Activated naive CD8-positive, alpha-beta T cell treated with anti-CD3 and anti-CD28 coated beads, Interleukin-2, amount 50 U/mL, for 16 hours (primary cell): ENCODE data around the gene TENM4.

Source experiments
- DNase-seq: peaks from one replicate; pipeline ENCODE4 v3.0.0-alpha.2; 2020; ENCODE audit warnings: low read depth, low spot score

Gene TENM4

DNA sequence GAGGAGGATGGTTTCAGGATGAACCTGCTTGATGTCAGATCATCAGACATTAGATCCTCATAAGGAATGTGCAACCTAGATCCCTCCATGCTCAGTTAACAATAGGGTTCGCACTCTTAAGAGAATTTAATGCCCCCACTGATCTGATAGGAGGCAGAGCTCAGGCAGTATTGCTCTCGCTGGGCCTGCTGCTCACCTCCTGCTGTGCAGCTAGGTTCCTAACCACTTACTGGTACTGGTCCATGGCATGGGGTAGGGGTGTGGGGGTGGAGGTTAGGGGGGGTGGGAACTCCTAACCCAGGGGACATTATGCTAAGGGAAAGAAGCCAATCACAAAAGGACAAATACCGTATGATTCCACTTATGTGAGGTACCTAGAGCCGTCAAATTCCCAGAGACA, 256.5 kb downstream of the TENM4 start:
- DNase-seq = no peak

DNA sequence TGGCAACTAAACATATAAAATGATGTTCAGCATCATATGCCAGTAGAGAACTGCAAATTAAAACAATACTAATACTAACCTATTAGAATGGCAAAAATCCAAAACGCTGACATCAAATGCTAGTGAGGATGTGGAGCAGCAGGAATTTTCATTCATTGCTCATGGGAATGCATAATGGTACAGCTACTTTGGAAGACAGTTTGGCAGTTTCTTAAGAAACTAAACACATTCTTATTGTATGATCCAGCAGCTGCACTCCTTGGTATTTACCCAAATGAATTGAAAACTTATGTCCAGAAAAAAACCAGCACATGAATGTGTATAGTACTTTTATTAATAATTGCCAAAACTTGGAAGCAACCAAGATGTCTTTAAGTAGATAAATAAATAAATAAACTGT, 258.0 kb downstream of the TENM4 start:
- DNase-seq = no peak

DNA sequence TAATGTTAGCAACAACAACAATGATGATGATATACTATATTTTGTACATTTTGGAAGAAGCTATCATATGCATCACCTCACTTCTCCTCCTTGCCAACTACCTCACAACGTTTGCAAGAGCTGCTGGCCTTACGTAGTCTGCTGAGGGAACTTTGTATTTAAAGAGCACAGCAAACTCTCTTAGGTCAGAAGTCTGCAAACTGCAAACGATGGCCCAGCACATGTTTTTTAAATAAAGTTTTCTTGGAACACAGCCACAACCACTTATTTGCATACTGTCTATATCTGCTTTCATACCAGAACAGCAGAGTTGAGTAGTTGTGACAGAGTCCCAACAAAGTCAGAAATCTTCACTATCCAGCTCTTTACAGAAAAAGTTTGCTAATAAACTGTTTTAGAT, 261.7 kb downstream of the TENM4 start:
- no peak for DNase-seq

DNA sequence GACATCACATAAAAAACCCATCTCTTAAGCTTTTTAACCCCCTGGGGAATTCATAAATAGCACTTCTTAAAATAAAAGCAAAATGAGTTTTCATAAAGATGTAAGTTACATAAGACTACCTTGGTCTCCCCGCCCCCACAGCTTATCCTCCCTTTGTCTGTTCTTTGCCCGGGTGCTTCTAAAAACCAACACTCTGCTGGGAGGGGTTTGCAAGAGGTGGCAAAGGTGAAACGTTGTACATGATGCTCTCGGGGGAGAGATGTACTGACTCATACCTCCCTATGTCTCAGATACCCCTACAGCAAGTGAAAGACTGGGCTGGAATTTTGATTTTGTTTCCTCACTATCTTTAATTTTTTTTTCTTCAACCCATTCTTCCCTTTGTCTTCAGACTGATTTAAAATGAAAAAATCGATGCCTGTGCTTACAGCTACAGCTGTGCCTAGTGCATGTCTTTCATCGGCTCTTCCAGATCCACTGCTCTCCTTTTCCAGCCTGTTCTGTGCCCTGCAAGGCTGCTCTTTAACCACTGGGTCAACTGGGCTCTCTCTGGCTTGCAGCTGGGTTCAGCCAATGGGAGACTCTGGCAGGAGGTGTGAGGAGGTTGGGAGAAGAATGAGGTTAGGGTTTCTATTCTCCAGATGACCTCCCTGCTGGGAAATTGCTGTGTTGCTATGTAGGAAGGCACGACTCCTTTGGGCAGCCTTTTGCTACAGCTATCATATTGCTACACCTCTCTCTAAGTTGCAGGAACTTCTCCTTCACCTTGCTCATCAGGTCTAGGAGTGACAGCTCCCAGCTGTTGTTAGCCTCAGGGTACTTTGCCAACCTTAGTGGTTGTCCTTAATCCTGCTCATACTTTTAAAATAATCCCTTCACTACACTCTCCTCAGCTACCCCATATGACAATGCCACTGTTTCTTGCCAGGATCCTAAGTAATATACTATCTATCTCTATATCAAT, 266.5 kb downstream of the TENM4 start:
- DNase-seq = no peak

GRCh38 chr11:79173615-79174014, 267.2 kb downstream of the TENM4 start:
- DNase-seq = no peak

GRCh38 chr11:79170321-79170720, 270.5 kb downstream of the TENM4 start:
- no peak for DNase-seq

GRCh38 chr11:79168530-79169110, 272.2 kb downstream of the TENM4 start:
- no peak for DNase-seq

DNA sequence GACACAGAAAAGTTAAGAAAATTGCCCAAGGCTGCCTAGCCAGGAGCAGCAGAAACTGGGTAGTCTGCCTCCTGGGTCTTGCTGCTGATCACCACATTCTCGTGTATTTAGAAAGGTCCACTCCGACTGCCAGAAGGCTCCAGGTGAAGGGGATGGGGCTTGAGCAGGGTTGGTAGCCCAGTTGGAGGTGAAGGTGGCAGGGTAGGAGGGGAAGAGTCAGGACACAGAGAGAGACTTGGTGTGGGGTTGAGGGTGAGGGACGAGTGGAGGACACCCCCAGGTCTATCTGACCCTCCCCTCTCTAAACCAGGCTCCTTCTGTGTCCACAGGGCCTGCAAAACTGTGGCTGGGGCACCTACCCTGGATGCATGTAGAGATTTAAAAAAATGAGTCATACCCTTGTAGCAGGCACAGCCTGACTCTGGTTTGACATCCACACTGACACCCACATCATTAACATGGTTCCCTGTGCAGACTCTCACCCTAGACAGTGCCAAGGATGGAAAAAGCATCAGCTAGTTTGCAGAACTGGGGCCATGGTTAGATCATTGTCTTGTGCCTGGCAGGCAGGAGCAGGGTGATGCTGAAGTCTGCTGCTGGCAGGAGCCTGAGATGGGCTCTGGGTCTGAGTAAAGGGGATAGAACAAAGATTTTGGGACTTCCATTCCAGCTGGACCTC, 273.2 kb downstream of the TENM4 start:
- no peak for DNase-seq

GRCh38 chr11:79165908-79166307, 274.9 kb downstream of the TENM4 start:
- DNase-seq = no peak

DNA sequence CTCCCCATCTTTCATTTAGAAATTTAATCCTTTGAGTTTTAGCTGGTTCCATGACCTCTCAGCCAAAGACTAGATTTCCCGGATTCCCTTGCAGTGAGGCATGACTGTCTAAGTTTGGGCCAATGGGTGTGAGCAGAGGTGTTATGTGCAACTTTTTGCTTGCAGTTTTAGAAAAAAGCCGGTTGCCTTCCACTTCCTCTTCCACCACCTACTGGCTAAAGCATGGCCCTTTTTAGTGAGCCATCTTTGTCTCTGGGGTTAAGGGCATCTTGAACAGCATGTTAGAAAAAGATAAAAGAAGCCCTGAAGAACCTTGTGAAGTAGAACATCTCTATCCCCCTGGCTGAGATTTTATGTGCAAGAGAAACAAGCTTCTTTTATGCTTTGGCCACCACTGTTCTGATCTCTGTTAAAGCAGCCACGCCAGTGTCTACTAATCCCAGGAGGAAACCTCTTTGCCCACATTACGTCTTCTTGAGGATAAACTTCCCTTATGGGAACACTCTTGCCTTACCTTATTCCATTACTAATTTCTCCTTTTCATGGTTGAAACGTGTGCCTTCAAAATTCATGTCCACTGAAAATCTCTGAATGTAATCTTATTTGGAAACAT, 279.9 kb downstream of the TENM4 start:
- DNase-seq = no peak

DNA sequence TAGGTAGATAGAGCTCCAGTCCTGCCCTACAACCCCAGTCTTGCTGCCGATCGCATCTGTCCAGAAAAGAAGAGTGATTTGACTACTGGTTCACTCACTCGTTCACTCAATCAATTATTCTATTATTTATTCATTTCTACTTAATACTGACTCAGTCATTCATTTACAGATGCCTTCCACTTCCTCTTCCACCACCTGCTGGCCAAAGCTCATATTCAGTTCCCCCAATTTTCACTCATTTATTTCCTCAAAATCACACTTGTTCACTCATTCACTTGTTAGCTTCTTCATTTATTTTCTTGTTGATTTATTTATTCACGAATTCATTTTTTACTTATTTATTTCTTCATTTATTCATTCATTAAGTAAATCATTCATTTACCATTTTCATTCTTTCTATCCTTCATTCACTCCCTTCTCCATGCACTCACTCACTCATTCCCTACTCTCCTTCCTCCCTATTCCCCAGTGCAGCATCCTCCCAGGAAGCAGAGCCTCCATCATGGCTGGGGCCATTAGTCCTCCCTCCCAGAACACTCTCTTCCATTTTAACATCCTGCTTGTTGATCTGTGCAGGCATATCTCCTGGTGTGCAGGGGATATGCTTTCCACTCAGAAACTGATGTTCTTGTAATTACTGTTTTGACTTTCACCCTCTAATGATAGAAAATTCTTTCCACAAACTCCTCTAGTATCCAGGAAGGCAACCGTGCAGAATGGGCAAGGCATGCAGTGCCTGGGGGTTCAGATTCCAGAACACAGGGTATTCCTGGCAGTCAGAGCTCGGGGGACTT, 281.0 kb downstream of the TENM4 start:
- DNase-seq = no peak

- DNase-seq = no peak
These were observed 283.1 kb downstream of the TENM4 start for GRCh38 chr11:79157738-79158137.

- no peak for DNase-seq
These were observed 284.8 kb downstream of the TENM4 start for GRCh38 chr11:79156031-79156430.

DNA sequence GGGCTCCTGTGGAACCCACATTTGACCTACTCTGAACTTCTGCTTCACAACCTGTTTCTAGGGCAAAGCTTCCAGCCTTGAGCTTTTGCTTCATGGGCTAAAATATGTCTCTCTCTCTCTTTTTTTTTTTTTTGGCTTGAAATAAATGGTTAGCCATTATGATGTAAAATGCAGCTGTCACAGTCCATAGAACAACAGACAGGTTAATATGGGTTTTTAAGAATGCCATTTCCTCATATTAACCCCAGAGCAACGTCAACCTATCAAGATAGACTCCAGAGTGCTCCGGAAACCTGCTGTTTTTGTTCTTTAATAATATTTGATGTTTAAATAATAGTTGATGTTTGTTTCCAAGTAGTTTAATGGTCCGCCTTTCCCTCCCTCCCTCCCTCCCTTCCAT, 285.6 kb downstream of the TENM4 start:
- DNase-seq = no peak

GRCh38 chr11:79152511-79152910, 288.3 kb downstream of the TENM4 start:
- no peak for DNase-seq

- DNase-seq = no peak
These were observed 289.4 kb downstream of the TENM4 start for GRCh38 chr11:79151396-79151795.

DNA sequence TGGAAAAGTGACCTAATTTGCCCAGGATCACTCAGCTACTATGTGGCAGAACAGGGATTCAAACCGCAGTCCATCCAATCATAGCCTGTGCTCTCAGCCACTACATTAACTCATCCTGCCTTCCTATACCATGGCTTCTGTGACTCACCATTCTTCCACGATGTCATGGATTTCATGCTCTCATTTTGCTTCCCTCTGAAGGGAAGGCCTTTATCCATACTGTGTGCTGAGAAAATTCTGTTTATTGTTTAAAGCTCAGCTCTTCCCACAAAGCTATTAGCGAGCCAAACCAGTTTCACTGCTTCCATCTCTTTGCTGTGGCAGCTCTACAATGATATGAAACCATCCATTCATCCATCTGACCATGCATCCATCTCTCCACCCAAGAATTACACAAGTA, 289.9 kb downstream of the TENM4 start:
- no peak for DNase-seq

GRCh38 chr11:79150320-79150719, 290.5 kb downstream of the TENM4 start:
- DNase-seq = no peak

GRCh38 chr11:79147731-79148130, 293.1 kb downstream of the TENM4 start:
- DNase-seq = no peak

DNA sequence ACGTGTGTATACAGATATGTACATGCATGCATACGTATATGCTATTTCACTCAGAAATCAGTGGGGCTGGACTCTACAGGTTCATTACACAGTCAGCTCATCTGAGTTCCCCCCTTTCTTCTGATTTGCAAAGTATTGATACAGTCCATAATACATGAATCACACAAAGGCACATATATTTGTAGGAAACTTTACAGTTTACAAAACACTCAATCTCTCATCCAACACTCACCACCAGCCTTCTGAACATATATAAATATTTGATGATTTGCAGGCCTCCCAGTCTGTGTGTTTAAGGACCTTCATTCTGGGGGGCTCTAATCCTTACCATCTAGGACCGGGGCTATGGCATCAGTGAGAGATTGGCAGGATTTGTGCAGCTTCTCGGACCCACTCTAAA, 293.8 kb downstream of the TENM4 start:
- DNase-seq = no peak

DNA sequence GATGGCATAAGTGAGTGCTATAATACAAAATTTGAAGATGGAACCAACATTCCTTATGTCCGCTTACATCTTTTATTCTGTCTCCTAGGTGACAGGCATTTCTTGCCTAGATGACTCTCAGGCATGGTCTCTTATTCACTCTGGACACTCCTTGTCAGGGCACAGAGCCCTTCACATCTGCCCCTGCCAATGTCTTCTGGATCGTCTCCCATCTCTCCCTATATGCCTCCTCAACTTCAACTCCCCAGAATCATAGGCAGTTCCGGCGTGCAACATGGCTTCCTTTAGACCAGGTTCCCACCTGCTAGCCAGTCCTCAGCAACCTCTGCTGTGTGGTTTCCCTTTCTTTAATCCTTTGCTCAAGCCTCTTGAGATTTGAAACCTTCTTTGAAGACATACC, 300.9 kb downstream of the TENM4 start:
- DNase-seq = no peak
